Measurements from ENCODE around the gene MRGPRD.

DNA sequence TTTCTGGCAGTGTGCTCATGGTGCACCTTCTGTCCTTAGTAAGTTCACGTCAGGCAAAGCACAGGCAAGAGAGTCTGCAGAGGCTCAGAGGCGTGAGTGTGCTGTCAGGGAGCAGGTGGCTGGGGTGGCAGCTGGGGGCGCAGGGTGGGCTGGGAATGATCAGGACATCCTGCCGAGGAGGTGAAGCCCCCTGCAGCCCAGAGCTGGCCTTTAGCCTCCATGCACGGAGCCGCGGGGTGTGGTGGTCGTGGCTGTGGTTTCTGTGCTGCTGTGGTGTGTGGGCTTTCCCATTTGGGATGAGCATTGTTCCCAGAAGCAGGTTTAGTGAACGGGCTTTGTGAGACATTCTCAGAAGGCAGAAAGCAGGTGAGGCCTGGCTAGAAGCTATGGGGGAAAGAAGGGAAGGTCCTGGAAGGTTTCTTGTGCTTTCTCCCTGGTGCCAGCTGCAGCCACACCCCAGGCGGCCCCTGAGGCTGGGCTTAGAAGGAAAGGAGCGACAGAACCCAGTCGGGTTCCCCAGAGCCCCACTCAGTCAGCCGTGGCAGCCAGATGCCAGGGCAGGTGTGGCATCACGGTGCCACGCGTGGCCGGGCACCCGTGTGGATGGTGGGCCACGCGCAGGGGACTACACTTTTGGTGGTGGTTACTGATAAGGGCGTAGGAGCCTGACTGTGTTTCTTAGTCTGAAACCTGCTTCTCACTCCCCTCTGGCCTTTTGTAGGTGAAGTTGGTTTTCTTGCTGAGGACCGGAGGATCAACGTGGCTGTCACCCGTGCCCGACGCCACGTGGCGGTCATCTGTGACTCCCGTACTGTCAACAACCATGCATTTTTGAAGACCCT is 45.0 kb downstream of the MRGPRD start:
- TF ChIP-seq ZNF274 (IDR thresholded peaks at IDR 0.05; ENCODE audit: low read depth, low read length) (no peak), SUZ12 (IDR thresholded peaks at IDR 0.05; ENCODE audit: extremely low read depth, insufficient read depth, insufficient read length) (no peak), YY1 (IDR thresholded peaks at IDR 0.05; ENCODE audit: insufficient read depth, insufficient read length) (no peak)
